T-helper 1 cell treated with Interleukin-12 subunit alpha and Interleukin-12 subunit beta and Interleukin-4 antibody, amounts not matched to agents 30 ng/mL and 1 ng/mL, for 36 hours (primary cell): ENCODE data around the gene NANOG. TPM values are rescaled to one million over a fixed set of nuclear protein-coding genes. Genes with fewer than 3 reads are reported as not detected.

ENCODE experiments used
- total RNA-seq: library from RNA; stranded (reverse); gene quantifications from 2 replicates; pipeline ENCODE4 v1.2.3, GENCODE V29; 2022

The NANOG gene
- total RNA-seq, 1 donor from 2014 or later: not detected

Other genes starting within 250 kb of the NANOG start
- not detected in 2 replicates for gene APOBEC1, start 123.5 kb upstream of the NANOG start, total RNA-seq
- gene GDF3, start 93.6 kb upstream of the NANOG start, total RNA-seq: not detected in 2 replicates
- not detected in 2 replicates for gene DPPA3, start 78.0 kb upstream of the NANOG start, total RNA-seq
- gene CLEC4C, start 42.0 kb upstream of the NANOG start, total RNA-seq: not detected in 2 replicates
- gene NANOGNB, start 24.2 kb upstream of the NANOG start, total RNA-seq: not detected in 2 replicates
- 0.10 TPM in 1 of 2 replicates, not detected in the other for gene SLC2A14, start 83.5 kb downstream of the NANOG start, total RNA-seq
- 351 and 353 TPM in 2 replicates for gene SLC2A3, start 146.8 kb downstream of the NANOG start, total RNA-seq
- 18.0 and 18.2 TPM in 2 replicates for gene FOXJ2, start 243.3 kb downstream of the NANOG start, total RNA-seq